GM18505 (cell line): ENCODE results near the gene ARHGEF11.

Experiments used
- ATAC-seq: cut with Tn5 transposase; IDR thresholded peaks from one replicate; pipeline ENCODE4 v1.9.1; 2021; ENCODE audit not compliant: unreplicated experiment
- POLR2A ChIP-seq: IDR thresholded peaks from 4 replicates; pipeline ENCODE4 v1.6.1; 2011; ENCODE audit warnings: borderline replicate concordance; ENCODE audit not compliant: insufficient read depth, insufficient read length; ENCODE audit errors: extremely low read depth

The ARHGEF11 gene

GRCh38 chr1:156944848-156945247 is 100.7 kb downstream of the ARHGEF11 start:
- TF ChIP-seq POLR2A, result no peak
- ATAC-seq, result no peak

- ATAC-seq, result no peak
- TF ChIP-seq POLR2A, result no peak
These were observed 101.3 kb downstream of the ARHGEF11 start for GRCh38 chr1:156944268-156944667.

GRCh38 chr1:156943756-156944155 is 101.8 kb downstream of the ARHGEF11 start:
- TF ChIP-seq POLR2A, result no peak
- no peak for ATAC-seq

- no peak for TF ChIP-seq POLR2A
- no peak for ATAC-seq
These were observed 103.0 kb downstream of the ARHGEF11 start for GRCh38 chr1:156942576-156942975.

GRCh38 chr1:156942176-156942575 is 103.4 kb downstream of the ARHGEF11 start:
- no peak for TF ChIP-seq POLR2A
- no peak for ATAC-seq

GRCh38 chr1:156941675-156942074 is 103.9 kb downstream of the ARHGEF11 start:
- no peak for ATAC-seq

GRCh38 chr1:156939786-156940334 is 105.7 kb downstream of the ARHGEF11 start:
- no peak for TF ChIP-seq POLR2A
- ATAC-seq, result no peak

More at GRCh38 chr1:156941675-156942074, 103.9 kb downstream of the ARHGEF11 start:
- TF ChIP-seq POLR2A, result no peak

GRCh38 chr1:156938813-156939212 is 106.7 kb downstream of the ARHGEF11 start:
- no peak for ATAC-seq
- no peak for TF ChIP-seq POLR2A

GRCh38 chr1:156937883-156938282 is 107.7 kb downstream of the ARHGEF11 start:
- ATAC-seq, result no peak
- TF ChIP-seq POLR2A, result no peak

GRCh38 chr1:156936721-156937220 is 108.8 kb downstream of the ARHGEF11 start:
- ATAC-seq, result no peak

GRCh38 chr1:156936191-156936590 is 109.4 kb downstream of the ARHGEF11 start:
- no peak for TF ChIP-seq POLR2A

More at GRCh38 chr1:156936721-156937220, 108.8 kb downstream of the ARHGEF11 start:
- TF ChIP-seq POLR2A, result no peak

GRCh38 chr1:156935505-156936128 is 109.9 kb downstream of the ARHGEF11 start:
- ATAC-seq, result no peak
- no peak for TF ChIP-seq POLR2A

More at GRCh38 chr1:156936191-156936590, 109.4 kb downstream of the ARHGEF11 start:
- no peak for ATAC-seq

- TF ChIP-seq POLR2A, result no peak
- ATAC-seq, result no peak
These were observed 112.4 kb downstream of the ARHGEF11 start for GRCh38 chr1:156933136-156933535.

GRCh38 chr1:156931974-156932710 is 113.4 kb downstream of the ARHGEF11 start:
- no peak for ATAC-seq
- no peak for TF ChIP-seq POLR2A

GRCh38 chr1:156931211-156931952 is 114.2 kb downstream of the ARHGEF11 start:
- TF ChIP-seq POLR2A, result no peak
- no peak for ATAC-seq
